Tibial nerve (tissue), 4 donors: Measurements from ENCODE around the gene NAA38. TPM values are rescaled to one million over a fixed set of nuclear protein-coding genes. Genes with fewer than 3 reads are reported as not detected.

ENCODE experiments used
- DNase-seq, 2 donors: peaks; one replicate each; pipeline ENCODE4 v3.0.0-alpha.2; 2019; ENCODE audit warnings: low spot score in 2 of 2
- H3K27ac ChIP-seq, 4 donors: fragments of 200-600 bp; sonication (generic) in 3 of 4; one replicate each; pipeline ENCODE4 v1.5.1; 2017 to 2019; ENCODE audit warnings: mild to moderate bottlenecking in 1 of 4
- H3K27me3 ChIP-seq, 2 donors: fragments of 200-600 bp; sonication (generic) in 1 of 2; one replicate each; pipeline versions ENCODE4 v1.5.1 to v1.6.0; 2017 to 2019
- H3K36me3 ChIP-seq, 3 donors: fragments of 200-600 bp; sonication (generic); one replicate each; pipeline ENCODE4 v1.5.1; 2018 to 2019
- H3K4me1 ChIP-seq, 4 donors: fragments of 200-600 bp; sonication (generic) in 3 of 4; one replicate each; pipeline ENCODE4 v1.5.1; 2017 to 2019
- H3K4me3 ChIP-seq, 4 donors: fragments of 200-600 bp; sonication (generic) in 3 of 4; one replicate each; pipeline ENCODE4 v1.5.1; 2017 to 2019; ENCODE audit warnings: mild to moderate bottlenecking in 1 of 4, moderate library complexity in 1 of 4
- H3K9me3 ChIP-seq, 4 donors: fragments of 200-600 bp; sonication (generic) in 3 of 4; one replicate each; pipeline ENCODE4 v1.5.1; 2017 to 2019
- EP300 ChIP-seq, 2 donors: sonication (generic); formaldehyde crosslinking; IDR thresholded peaks; one replicate each; pipeline ENCODE4 v1.6.1; 2017; ENCODE audit warnings: antibody characterized with exemption in 2 of 2, mild to moderate bottlenecking in 1 of 2
- POLR2A ChIP-seq, 2 donors: fragments of 450-650 bp; IDR thresholded peaks; one replicate each; pipeline ENCODE4 v1.6.1; 2017; ENCODE audit warnings: antibody characterized with exemption in 2 of 2, mild to moderate bottlenecking in 2 of 2, moderate library complexity in 2 of 2
- WGBS, 2 donors: methylation state at CpG; one replicate each; pipeline ENCODE4 v1.1.5; 2018; 5-methylcytosine and 5-hydroxymethylcytosine counted together
- total RNA-seq, 4 donors: library from RNA; depleted of rRNA; stranded (reverse); fragments of >200 nt; gene quantifications; one replicate each; pipeline ENCODE4 v1.1.0, GENCODE V29; 2016
- TF ChIP-seq, protein P1 (sequence below), 5 experiments: fragments of 200-600 bp in 3 of 5; fragments of 450-650 bp in 2 of 5; sonication (generic) in 3 of 5; IDR thresholded peaks; one replicate each; pipeline ENCODE4 v1.5.1; 2016 to 2019; ENCODE audit warnings: antibody characterized with exemption in 5 of 5, mild to moderate bottlenecking in 3 of 5, moderate library complexity in 2 of 5

NAA38 gene
- total RNA-seq, 4 donors from 2014 or later, result 104 to 198 (median 167) TPM

DNA sequence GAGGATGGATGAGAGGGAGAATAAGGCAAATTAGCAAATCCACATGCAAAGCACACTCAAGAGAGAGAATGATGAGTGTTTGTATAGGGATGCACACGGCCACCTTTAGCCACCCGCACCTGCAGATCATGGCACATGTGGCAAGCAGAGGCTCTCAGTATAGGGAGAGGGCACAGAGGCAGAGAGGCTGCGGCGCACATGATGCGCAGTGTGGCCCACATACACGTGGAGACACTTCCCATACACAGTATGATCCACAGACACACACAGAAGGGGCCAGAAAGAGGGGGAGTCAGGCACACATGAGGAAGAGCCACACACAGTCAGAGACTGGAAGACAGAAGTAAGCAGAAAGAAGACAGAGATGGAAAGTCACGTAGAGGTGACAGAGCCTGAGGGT lies 24.7 kb upstream of the NAA38 start:
- WGBS, 2 donors, result 68 to 74% methylated on average over 7 of the region's 7 CpGs
- Histone ChIP-seq H3K9me3 (no peaks in the 10 kb centered on the region), H3K27ac (peak overlapping the region in 2 of 4 donors; percentile 91 to 95), H3K4me3 (no peak overlapping the region), H3K36me3 (peaks cover 0 to 17% (median 0%) of the 10 kb centered on the region in 3 donors), H3K4me1 (peaks cover 0 to 65% (median 18%) of the 10 kb centered on the region in 4 donors), H3K27me3 (no peaks in the 10 kb centered on the region)
- DNase-seq, result no peak
- TF ChIP-seq EP300 (IDR thresholded peaks at IDR 0.05) (no peak), POLR2A (IDR thresholded peaks at IDR 0.05) (no peak)
- TF ChIP-seq, protein P1, sequence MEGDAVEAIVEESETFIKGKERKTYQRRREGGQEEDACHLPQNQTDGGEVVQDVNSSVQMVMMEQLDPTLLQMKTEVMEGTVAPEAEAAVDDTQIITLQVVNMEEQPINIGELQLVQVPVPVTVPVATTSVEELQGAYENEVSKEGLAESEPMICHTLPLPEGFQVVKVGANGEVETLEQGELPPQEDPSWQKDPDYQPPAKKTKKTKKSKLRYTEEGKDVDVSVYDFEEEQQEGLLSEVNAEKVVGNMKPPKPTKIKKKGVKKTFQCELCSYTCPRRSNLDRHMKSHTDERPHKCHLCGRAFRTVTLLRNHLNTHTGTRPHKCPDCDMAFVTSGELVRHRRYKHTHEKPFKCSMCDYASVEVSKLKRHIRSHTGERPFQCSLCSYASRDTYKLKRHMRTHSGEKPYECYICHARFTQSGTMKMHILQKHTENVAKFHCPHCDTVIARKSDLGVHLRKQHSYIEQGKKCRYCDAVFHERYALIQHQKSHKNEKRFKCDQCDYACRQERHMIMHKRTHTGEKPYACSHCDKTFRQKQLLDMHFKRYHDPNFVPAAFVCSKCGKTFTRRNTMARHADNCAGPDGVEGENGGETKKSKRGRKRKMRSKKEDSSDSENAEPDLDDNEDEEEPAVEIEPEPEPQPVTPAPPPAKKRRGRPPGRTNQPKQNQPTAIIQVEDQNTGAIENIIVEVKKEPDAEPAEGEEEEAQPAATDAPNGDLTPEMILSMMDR (IDR thresholded peaks at IDR 0.05), result no peak

DNA sequence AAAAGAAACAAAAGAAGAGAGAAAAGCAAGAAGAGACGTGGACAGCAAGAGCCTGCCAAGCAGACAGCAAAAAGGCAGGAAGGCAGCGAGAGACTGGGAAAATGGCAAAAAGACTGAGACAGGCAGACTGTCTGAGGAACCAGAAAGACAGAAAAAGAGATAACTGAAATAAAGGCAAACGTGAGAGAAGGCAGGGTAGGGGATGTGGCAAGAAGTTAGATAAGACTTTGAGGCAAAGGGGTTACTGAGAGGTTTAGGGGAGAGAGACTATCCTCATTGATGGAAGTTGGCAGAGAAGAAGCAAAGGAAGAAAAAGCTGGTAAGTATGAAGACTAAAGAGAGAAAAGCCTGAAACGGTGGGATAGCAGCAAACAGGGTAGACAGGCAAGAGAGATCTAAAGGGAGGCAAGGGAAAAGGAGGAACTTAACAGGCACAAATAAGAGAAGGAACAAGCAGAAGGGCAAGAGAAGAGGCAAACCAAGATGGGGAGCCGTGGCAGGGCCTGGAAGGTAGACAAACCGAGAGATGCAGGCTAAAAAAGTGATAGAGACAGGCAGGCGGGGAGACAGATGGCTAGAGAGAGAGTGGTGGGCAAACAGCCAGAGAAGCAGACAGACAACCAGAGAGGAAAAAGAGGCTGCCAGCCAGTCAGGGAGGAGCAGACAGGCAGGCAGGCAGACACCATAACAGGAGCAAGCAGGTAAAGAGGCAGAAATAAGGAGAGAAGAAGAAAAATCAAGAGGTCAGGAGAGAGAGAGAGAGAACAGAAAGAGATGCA lies 24.1 kb upstream of the NAA38 start:
- no peak overlapping the region for H3K4me3 ChIP-seq
- H3K4me1 ChIP-seq, result peaks cover 0 to 59% (median 13%) of the 10 kb centered on the region in 4 donors
- no peaks in the 10 kb centered on the region for H3K27me3 ChIP-seq
- no peaks in the 10 kb centered on the region for H3K9me3 ChIP-seq
- WGBS, 2 donors, result 43 to 47% methylated on average over 7 of the region's 7 CpGs
- no peak for DNase-seq
- H3K36me3 ChIP-seq, result peaks cover 0 to 17% (median 0%) of the 10 kb centered on the region in 3 donors
- TF ChIP-seq, protein P1 (IDR thresholded peaks at IDR 0.05), result no peak
- TF ChIP-seq POLR2A (IDR thresholded peaks at IDR 0.05), result no peak
- no peak for TF ChIP-seq EP300 (IDR thresholded peaks at IDR 0.05)
- peak overlapping the region in 2 of 4 donors; percentile 91 to 95 for H3K27ac ChIP-seq

DNA sequence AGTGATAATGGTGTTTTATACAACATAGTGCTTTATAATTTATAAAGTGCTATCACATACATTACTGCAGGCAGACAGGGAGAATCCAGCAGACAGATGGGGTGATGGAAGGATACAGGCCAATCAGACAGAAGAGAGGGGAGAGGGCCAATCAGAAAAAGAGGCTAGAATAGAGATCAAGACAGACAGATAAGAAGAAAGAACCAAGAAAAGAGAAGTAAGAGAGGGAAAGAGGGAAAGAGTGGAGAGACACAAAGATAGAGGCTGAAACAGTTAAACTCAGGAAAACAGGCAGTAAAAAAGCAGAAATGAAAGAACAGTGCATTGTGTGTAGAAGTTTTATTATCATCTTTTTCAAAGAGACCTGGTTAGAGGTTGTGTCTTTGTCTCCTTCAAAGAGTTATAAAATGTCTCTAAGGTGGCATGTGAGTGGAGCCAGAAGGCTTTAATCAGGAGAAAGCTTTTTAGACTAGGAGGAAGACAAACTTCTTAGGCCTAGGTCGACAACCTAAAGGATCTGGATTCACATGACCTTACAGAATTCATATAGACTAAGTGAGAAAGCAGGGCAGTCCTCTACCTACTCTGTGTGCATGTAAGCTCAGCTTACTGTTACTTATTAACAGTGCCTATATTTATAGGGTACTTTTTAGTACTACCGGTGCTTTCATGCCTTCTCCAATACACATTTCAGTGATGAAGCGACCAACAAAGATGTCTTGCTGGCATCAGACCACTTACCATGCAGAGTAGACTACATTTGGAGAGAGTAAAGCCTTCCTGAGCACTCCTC lies 22.9 kb upstream of the NAA38 start:
- H3K4me3 ChIP-seq, result no peak overlapping the region
- no peaks in the 10 kb centered on the region for H3K9me3 ChIP-seq
- H3K4me1 ChIP-seq, result peaks cover 0 to 48% (median 9%) of the 10 kb centered on the region in 4 donors
- H3K27me3 ChIP-seq, result no peaks in the 10 kb centered on the region
- DNase-seq, result no peak
- H3K27ac ChIP-seq, result peak overlapping the region in 1 of 4 donors; percentile 91
- peaks cover 0 to 17% (median 0%) of the 10 kb centered on the region in 3 donors for H3K36me3 ChIP-seq
- no peak for TF ChIP-seq POLR2A (IDR thresholded peaks at IDR 0.05)
- TF ChIP-seq EP300 (IDR thresholded peaks at IDR 0.05), result no peak
- TF ChIP-seq, protein P1 (IDR thresholded peaks at IDR 0.05), result no peak
- 64 to 68% methylated on average over 3 of the region's 3 CpGs for WGBS, 2 donors

DNA sequence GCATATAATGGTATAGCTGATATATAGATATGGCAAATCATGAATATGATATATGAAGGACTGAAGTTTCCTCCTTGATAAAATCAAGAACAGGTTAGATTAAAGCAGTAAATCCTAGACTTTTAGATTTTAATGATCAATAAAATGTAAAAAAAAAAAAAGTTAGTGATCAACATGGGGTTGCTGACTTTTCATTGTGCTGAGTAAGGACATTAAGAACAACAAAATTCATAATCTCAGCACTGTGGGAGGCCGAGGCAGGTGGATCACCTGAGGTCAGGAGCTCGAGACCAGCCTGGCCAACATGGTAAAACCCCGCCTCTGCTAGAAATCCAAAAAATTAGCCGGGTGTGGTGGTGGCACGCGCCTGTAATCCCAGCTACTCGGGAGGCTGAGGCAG lies 20.9 kb upstream of the NAA38 start:
- DNase-seq, result no peak
- Histone ChIP-seq H3K27me3 (no peaks in the 10 kb centered on the region), H3K27ac (no peak overlapping the region), H3K4me3 (no peak overlapping the region), H3K36me3 (peaks cover 0 to 17% (median 0%) of the 10 kb centered on the region in 3 donors), H3K4me1 (peaks cover 0 to 38% (median 4%) of the 10 kb centered on the region in 4 donors), H3K9me3 (no peaks in the 10 kb centered on the region)
- WGBS, 2 donors, result 91 to 94% methylated on average over 7 of the region's 7 CpGs
- TF ChIP-seq, protein P1 (IDR thresholded peaks at IDR 0.05), result no peak
- TF ChIP-seq POLR2A (IDR thresholded peaks at IDR 0.05) (no peak), EP300 (IDR thresholded peaks at IDR 0.05) (no peak)
